Measurements from ENCODE around the gene MAN1A1.

DNA sequence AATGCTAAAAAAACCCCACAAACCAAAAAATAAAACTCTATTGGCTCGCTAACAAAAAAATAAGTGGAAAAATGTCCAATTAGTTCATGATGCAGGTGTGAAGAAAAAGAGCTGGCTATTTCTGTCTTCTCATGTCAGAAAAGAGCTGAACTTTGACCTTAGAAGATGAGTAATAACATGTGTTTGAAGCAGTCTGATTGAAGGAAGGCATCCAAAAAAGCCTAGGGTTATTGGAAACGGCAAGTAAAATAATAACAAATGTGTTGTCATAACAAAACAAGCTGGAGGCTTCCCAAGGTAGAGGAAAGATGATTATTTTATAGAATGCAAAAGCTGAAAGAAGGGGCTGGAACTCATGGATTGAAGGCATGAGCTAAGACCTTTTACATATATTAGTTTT is 176.7 kb downstream of the MAN1A1 start:
- no peak for TF ChIP-seq POLR2A (IDR thresholded peaks at IDR 0.05)
- TF ChIP-seq, protein P1, sequence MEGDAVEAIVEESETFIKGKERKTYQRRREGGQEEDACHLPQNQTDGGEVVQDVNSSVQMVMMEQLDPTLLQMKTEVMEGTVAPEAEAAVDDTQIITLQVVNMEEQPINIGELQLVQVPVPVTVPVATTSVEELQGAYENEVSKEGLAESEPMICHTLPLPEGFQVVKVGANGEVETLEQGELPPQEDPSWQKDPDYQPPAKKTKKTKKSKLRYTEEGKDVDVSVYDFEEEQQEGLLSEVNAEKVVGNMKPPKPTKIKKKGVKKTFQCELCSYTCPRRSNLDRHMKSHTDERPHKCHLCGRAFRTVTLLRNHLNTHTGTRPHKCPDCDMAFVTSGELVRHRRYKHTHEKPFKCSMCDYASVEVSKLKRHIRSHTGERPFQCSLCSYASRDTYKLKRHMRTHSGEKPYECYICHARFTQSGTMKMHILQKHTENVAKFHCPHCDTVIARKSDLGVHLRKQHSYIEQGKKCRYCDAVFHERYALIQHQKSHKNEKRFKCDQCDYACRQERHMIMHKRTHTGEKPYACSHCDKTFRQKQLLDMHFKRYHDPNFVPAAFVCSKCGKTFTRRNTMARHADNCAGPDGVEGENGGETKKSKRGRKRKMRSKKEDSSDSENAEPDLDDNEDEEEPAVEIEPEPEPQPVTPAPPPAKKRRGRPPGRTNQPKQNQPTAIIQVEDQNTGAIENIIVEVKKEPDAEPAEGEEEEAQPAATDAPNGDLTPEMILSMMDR (IDR thresholded peaks at IDR 0.05) = no peak

All from esophagus squamous epithelium (tissue), 4 donors.